ENCODE data around the gene TARS3. TPM values are rescaled to one million over a fixed set of nuclear protein-coding genes. Genes with fewer than 3 reads are reported as not detected.

Gene TARS3
- total RNA-seq, 1 donor from 2014 or later, result 10.1 TPM

GRCh38 chr15:101625980-101626379 lies 98.3 kb downstream of the TARS3 start:
- DNase-seq (ENCODE audit: extremely low read depth, low read depth, low spot score), result no peak

DNA sequence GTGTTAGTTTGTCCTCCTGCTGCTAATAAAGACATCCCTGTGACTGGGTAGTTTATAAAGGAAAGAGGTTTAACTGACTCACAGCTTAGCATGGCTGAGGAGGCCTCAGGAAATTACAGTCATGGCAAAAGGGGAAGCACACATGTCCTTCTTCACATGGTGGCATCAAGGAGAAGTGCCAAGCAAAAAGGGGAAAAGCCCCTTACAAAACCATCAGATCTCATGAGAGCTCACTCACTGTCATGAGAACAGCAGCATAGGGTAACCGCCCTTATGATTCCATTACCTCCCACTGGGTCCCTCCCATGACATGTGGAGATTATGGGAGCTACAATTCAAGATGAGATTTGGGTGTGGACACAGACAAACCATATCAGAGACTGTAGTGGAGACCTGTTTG lies 99.1 kb downstream of the TARS3 start:
- DNase-seq (ENCODE audit: extremely low read depth, low read depth, low spot score), result no peak

DNA sequence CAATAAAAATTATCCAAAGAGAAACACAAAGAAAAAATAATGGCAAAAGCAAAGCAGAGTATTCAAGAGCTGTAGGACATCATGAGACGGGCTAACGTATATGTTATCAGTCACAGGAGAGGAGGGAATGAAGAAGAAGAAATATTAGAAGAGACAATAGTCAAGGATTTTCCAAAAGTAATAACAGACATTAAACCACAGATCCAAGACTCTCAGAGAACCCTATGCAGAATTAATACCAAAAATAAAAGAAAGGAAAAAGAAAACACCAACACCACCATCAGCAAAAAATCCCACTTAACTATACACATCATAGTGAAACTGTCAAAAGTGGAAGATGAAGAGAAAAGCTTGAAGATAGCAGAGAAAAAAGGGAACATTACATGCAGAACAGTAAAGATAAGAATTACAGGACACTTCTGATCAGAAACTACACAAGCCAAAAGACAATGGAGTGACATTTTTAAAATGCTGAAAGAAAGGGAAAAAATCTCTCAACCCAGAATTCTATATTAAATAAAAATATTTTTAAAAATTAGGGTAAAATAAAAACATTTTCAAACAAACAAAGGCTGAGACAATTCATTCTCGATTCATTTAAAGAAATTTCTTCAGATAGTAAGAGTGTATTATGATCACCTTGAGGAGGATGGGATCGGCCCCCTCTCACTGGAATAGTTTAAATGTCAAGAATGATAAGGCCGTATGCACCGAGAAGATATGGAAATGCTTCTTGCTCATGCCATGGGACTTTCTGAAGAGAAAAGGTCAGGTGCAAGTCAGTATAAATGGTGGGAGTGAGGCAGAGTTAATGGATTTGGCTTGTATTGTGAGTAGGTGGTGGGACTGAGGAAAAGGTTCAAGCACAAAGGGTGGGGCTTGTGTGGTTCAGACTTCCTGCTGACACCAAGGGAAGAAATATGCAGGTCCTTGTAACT lies 100.6 kb downstream of the TARS3 start:
- no peak for DNase-seq (ENCODE audit: extremely low read depth, low read depth, low spot score)

DNA sequence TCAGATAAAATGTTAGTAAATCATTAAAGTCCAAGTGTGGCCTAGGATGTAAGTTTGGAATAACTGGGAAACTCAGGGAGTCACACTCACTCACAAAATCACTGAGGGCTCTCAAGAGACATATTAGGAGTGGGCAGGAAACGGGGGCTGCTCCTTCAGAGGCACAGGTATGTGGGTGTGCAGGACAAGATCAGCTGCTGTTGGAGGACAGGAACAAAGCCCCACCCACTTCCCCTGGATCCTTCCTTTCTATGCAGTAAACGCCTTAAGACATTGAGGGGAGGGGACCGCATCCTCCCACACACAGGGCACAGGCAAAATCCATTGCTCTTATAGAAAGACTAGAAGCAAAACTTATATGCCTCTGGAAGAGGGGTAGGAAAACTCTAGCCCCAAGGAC lies 102.3 kb downstream of the TARS3 start:
- no peak for DNase-seq (ENCODE audit: extremely low read depth, low read depth, low spot score)

DNA sequence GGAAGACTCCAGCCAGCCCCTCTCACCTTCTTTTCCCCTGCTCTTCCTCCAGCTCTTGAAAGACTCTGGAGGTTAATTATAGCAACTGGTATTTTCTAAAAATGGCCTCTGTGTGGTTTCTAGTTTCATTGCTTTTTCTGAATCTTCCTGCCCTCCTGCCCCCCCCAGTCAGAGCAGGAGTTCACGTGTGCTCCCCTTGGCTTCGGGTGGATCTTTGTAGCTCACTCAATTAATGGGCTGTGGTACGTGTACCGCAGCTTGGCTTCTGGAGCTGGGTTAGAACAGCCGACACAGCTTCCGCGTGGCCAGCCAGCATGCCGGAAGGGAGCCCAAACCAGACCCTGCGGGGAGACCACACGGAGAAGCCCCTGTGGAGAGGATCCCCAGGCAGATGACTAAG lies 103.6 kb downstream of the TARS3 start:
- no peak for DNase-seq (ENCODE audit: extremely low read depth, low read depth, low spot score)

DNA sequence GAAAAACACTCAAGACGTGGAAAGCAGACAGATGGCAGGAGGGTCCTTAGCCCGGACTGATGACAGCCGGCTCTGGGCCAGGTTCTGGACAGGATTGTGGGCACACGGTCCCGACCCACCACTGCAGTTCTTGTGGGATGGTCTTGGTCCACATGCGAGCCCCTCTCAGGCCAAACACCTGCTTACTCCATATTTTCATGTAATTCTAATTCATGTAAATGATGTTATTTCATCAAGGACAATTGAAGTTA lies 104.7 kb downstream of the TARS3 start:
- DNase-seq (ENCODE audit: extremely low read depth, low read depth, low spot score), result no peak

DNA sequence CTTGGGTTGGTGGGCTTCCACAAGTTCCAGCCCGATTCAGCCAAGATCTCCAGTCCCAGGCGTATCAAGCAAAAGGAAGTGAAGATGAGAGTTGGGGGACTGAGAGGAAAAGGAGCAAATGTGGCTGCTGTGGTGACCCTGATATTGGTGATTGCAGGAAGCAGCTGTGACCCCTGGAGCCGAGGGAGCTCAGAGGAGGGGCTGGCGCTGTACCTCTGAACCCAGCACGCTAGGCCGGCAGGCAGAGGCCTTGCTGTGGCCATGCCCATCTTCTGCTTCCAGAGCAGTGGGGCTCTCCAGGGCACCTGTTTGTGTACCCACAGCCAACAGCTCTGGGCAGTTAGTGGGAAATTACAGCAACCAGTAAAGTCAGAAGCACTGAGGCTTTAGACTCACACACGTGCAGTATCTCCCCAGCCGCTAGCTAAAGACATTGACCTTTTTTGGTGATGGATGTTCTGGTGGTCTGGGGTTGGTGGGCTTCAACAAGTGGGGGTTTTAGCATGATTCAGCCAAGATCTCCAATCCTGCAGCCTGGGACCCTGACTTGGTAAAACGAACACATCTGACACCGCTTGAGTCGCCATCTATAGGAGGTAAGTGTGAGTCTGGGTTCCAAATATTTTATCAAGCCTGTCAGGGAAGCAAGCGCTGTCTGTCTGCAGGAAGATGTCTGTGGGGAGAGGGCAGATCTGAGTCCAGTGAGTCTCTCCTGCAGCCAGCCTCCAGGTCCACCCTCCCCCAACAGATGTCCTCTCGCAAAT lies 105.2 kb downstream of the TARS3 start:
- no peak for DNase-seq (ENCODE audit: extremely low read depth, low read depth, low spot score)

DNA sequence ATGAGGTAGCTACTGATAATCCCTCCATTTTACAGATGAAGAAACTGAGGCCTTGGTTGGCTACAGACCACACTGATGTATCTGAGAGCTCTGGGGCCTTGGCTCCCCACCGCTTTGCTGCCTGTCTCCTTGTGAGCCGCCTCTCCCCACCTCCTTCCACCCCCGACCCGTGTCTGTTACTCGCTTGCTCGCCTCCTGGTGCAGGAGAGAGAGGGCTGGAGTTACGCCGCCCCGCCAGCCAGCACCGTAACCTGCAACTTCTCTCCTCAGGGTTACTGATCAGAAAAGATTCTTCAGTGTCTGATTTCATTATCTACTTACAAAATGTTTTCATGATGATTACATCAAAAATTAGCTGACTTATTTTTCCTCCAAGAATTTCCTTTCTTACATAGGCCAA lies 106.2 kb downstream of the TARS3 start:
- DNase-seq (ENCODE audit: extremely low read depth, low read depth, low spot score), result no peak

DNA sequence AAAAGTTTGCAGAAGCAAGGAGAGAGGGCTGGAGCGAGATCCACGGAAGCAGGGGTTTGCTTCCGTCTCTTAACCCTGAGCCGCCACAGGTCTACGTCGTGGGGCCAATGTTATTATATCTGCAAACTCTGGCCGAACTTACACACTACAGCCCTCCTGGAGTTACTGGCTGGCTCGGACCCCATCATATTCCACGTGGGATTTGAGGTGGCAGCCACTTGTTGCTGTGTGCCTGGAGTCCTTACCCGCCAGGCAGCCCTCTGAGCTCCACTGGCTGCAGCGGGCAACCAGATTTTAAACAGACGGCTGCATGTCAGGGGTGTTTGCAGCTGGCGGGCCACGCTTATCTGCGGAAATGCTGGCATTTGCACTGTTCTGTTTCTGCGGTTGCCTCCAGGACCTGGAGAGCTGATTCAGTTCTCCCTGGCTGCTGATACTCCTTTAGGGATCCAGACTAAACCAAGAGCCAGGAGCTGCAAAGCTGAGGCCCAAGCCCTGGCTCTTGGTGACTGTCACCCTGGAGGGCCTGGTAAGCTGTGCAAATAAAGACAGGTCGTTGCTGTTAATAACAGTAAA lies 106.8 kb downstream of the TARS3 start:
- no peak for DNase-seq (ENCODE audit: extremely low read depth, low read depth, low spot score)

GRCh38 chr15:101615986-101616848 lies 108.1 kb downstream of the TARS3 start:
- no peak for DNase-seq (ENCODE audit: extremely low read depth, low read depth, low spot score)

GRCh38 chr15:101615414-101615985 lies 108.8 kb downstream of the TARS3 start:
- no peak for DNase-seq (ENCODE audit: extremely low read depth, low read depth, low spot score)

- no peak for DNase-seq (ENCODE audit: extremely low read depth, low read depth, low spot score)
Measured at GRCh38 chr15:101614761-101615160, 109.5 kb downstream of the TARS3 start.

- DNase-seq (ENCODE audit: extremely low read depth, low read depth, low spot score), result no peak
Measured at GRCh38 chr15:101614001-101614585, 110.2 kb downstream of the TARS3 start.

- no peak for DNase-seq (ENCODE audit: extremely low read depth, low read depth, low spot score)
Measured at GRCh38 chr15:101613130-101614000, 110.9 kb downstream of the TARS3 start.

DNA sequence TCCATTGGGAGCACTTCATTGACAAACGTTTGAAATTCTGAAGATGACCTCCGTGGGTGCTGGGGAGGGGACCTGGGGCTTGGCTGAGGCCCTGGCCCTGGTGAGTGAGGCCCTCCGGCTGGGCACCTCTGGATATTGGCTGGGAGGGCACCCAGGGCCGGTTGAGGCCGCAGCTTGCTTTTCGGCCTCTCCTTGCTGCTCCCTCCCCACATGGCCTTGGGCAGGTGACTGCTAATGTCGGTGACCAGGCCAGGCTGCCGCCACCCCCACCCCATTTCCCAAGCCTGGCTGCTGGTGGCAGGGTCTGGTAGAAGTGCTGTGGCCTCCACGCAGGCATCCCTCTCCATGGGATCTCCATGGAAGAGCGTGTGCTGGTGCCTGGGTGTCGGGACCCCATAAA lies 111.6 kb downstream of the TARS3 start:
- DNase-seq (ENCODE audit: extremely low read depth, low read depth, low spot score), result no peak

GRCh38 chr15:101611580-101612299 lies 112.5 kb downstream of the TARS3 start:
- DNase-seq (ENCODE audit: extremely low read depth, low read depth, low spot score), result no peak

DNA sequence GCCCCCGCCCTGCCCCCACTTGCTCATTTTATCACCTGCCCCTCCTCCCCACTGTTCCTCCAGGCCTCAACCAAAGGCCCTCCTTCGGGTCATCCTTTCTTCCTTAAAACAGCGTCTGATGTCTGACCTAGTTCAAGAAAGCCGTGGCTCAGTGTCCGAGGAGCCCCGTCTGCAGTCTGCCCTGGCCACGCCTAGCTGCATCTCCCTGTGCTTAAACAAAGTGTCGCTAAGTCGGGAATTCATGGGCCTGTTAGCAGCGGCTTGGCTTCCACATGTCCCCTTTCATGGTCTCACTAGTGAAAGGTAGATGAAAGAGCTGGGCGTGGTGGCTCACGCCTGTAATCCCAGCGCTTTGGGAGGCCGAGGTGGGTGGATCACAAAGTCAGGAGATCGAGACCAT lies 113.3 kb downstream of the TARS3 start:
- no peak for DNase-seq (ENCODE audit: extremely low read depth, low read depth, low spot score)

DNA sequence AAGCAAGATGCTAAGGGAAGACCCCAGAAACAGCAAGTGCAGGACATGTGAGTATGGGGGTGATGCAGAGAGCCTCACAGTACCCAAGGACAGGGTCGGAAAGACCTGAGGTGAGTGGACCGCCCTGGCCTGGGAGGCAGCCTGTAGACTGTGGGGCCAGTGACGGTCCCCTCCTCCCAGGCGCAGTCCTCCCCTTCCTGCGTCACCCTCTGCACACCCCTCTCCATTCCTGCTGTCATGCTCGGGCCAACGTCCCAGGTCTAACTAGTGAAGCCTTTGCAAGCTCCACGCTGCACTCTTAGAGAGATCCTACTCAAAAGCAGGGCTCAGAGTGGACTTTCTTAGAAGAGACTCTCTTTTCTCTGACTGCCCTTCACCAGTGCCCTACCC lies 113.7 kb downstream of the TARS3 start:
- DNase-seq (ENCODE audit: extremely low read depth, low read depth, low spot score), result no peak
